ENCODE results near the gene LSG1. TPM values are rescaled to one million over a fixed set of nuclear protein-coding genes. Genes with fewer than 3 reads are reported as not detected.
A peak's percentile ranks its signal among the peaks of the same experiment; 100 is the strongest.

Gene LSG1
- total RNA-seq = 10 to 100 TPM; 19.9 to 35.0 (median 32.6) TPM

DNA sequence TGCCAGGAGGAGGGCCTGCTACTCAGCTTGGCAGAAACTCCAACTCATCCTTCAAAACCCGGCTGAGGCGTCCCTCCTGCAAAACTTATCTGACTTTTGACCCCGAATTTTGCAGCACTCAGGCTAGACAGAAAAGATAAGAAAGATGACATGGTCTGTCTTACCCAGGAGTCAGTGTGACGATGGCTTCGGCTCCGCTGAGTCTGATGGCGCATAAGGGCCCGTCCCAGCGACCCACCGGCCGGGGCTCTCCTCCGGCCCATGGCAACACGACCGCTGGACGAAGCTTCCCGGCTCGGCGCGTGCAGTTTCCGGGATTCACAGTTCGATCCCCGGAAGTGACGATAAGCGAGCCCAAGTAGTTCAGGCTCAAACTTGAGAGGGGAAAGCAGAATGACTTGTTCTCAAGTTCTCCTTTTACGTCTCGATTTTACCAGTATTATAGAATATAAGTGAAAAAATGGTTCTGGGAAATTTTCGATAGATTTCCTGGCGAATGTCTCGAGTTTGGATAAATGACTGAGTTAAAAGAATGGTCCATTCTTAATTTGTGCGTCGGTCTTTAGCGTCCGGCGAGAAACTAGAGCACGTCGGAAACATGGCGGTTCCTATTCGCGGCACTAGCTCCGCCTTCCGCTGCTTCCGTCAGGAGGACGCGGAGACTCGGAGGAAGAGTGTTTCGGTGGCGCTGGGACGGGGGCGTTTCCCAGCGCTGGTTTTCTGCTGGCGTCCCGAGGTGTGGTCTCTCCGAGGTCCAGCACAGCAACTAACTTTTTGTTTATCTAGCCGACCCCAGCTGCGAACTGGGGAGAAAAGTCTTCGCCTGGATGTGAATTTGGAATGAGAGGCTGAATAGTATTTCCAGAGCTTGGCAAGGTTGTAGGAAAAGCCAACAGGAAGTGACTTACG, at the start of gene LSG1:
Gene LSG1 (minus strand): TSS at position 292 of the 909 bp plus-strand sequence. CDS start 29 bp downstream, at position 263.
- Histone ChIP-seq H3K4me3 (peak within 1 kb of the TSS; percentile 64 to 81 (median 74)), H3K4me1 (peaks cover 19 to 32% (median 23%) of the 10 kb centered on the region in 4 donors), H3K27me3 (peaks cover 0 to 17% (median 0%) of the 10 kb centered on the region in 4 donors), H3K9me3 (no peaks in the 10 kb centered on the region), H3K36me3 (peaks cover 0 to 27% (median 19%) of the 10 kb centered on the region in 4 donors), H3K27ac (replicated peaks in 1 of 4) (peak within 1 kb of the TSS; percentile 87 to 90 (median 88))
- WGBS = 0% methylated on average over 33 of the region's 57 CpGs
- TF ChIP-seq POLR2AphosphoS5 (IDR thresholded peaks at IDR 0.05) (peak; percentile 80 to 89), POLR2A (IDR thresholded peaks at IDR 0.05; ENCODE audit: low read depth) (no peak), EP300 (IDR thresholded peaks at IDR 0.05) (no peak)
- TF ChIP-seq, protein P1, sequence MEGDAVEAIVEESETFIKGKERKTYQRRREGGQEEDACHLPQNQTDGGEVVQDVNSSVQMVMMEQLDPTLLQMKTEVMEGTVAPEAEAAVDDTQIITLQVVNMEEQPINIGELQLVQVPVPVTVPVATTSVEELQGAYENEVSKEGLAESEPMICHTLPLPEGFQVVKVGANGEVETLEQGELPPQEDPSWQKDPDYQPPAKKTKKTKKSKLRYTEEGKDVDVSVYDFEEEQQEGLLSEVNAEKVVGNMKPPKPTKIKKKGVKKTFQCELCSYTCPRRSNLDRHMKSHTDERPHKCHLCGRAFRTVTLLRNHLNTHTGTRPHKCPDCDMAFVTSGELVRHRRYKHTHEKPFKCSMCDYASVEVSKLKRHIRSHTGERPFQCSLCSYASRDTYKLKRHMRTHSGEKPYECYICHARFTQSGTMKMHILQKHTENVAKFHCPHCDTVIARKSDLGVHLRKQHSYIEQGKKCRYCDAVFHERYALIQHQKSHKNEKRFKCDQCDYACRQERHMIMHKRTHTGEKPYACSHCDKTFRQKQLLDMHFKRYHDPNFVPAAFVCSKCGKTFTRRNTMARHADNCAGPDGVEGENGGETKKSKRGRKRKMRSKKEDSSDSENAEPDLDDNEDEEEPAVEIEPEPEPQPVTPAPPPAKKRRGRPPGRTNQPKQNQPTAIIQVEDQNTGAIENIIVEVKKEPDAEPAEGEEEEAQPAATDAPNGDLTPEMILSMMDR (IDR thresholded peaks at IDR 0.05) = peak in 1 of 3 experiments; percentile 34
- DNase-seq (ENCODE audit: extremely low spot score) = peak; percentile 98
- intact Hi-C loops (cut with DNase I) = no loop called here

DNA sequence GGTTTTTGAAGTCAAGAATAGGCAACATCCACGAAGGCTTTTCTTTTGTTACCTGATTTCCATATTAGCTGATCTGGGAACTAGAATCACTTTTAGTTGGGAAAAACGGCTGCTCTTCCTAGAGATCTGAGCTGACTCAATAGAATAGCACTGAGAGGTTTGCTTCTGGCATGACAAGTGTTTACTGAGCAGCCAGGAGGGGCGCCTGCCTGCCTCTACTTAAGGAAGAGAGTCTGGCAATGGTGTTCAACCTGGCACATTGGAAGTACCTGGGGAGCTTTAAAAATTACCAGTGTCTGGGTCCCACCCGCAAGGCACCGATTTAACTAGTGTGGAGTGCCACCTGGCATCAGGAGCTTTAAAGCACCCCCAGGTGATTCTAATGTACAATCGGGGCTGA, 48.1 kb upstream of the LSG1 start:
- intact Hi-C loops (cut with DNase I) = no loop called here
- TF ChIP-seq, protein P1 (IDR thresholded peaks at IDR 0.05) = no peak
- TF ChIP-seq POLR2A (IDR thresholded peaks at IDR 0.05; ENCODE audit: low read depth) (no peak), POLR2AphosphoS5 (IDR thresholded peaks at IDR 0.05) (no peak), EP300 (IDR thresholded peaks at IDR 0.05) (no peak)
- H3K36me3 ChIP-seq = no peaks in the 10 kb centered on the region

DNA sequence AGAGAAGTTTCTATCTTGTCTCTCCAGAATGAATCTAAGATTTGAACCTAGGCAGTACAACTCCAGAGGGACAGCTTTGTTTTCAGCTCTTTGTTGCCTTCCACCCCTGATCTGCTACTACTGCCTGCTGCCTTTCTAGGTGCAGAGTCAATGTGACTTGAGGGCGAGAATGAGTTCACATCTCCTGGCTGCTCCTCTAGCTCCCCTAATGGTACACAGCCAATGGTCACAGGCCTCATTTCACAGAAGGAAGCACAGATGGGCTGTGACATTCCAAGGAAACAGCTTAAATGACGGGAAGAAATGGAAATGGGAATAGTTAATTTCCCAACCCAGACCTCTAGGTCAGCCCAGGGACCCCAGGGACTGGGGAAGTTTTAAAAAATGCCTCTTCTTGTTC, 46.1 kb upstream of the LSG1 start:
- Histone ChIP-seq H3K27ac (replicated peaks in 1 of 4) (no peak overlapping the region), H3K4me3 (no peak overlapping the region), H3K36me3 (no peaks in the 10 kb centered on the region), H3K9me3 (no peaks in the 10 kb centered on the region), H3K27me3 (no peaks in the 10 kb centered on the region), H3K4me1 (no peaks in the 10 kb centered on the region)
- intact Hi-C loops (cut with DNase I) = no loop called here
- TF ChIP-seq POLR2A (IDR thresholded peaks at IDR 0.05; ENCODE audit: low read depth) (no peak), POLR2AphosphoS5 (IDR thresholded peaks at IDR 0.05) (no peak)
- WGBS = 90% methylated on average over 2 of the region's 2 CpGs
- DNase-seq (ENCODE audit: extremely low spot score) = no peak

More for the DNA sequence above, 48.1 kb upstream of the LSG1 start:
- H3K9me3 ChIP-seq = no peaks in the 10 kb centered on the region
- no peaks in the 10 kb centered on the region for H3K4me1 ChIP-seq
- WGBS = 91% methylated on average over 6 of the region's 6 CpGs
- H3K27me3 ChIP-seq = no peaks in the 10 kb centered on the region
- H3K27ac ChIP-seq (replicated peaks in 1 of 4) = no peak overlapping the region
- no peak for DNase-seq (ENCODE audit: extremely low spot score)
- no peak overlapping the region for H3K4me3 ChIP-seq

DNA sequence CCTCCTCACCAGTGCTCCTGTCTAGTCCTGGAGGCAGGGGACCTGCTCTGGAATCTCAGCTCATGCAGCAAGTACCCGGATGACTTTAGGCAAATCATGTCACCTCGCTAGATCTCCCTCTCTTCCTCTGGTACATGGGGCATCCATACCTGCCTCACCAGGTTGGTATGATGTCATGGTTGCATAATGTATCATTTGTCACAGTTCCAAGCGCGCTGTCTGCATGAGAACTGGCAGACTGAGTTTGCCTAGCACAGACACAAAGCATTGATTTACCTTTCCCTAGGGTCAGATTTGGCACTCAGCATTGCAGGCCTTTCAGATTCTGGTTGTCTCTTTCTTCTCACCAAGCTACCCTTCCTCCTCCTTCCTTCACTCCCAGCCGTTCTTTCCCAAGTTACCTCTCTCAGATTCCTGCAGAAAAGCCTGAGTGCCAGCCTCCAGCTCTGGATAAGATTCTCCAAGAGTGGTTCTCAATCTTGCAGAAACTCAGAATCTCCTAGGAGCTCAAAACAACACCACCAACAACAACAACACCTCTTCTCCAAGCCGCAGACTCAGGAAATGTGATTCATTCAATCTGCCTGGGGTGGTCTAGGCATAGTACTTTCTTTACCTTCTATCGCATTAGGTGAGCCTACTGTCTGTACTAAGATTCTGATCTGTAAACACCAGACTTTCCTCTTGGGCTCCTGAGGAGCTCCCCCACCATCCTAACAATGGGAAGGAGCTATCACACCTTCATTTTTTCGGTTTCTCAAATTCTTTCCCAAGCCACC, 43.2 kb upstream of the LSG1 start:
- Histone ChIP-seq H3K9me3 (no peaks in the 10 kb centered on the region), H3K36me3 (no peaks in the 10 kb centered on the region), H3K27me3 (no peaks in the 10 kb centered on the region), H3K4me1 (peaks cover 0 to 12% (median 4%) of the 10 kb centered on the region in 4 donors), H3K4me3 (no peak overlapping the region), H3K27ac (replicated peaks in 1 of 4) (no peak overlapping the region)
- no peak for DNase-seq (ENCODE audit: extremely low spot score)
- TF ChIP-seq, protein P1 (IDR thresholded peaks at IDR 0.05) = no peak
- TF ChIP-seq POLR2AphosphoS5 (IDR thresholded peaks at IDR 0.05) = no peak
- no peak for TF ChIP-seq POLR2A (IDR thresholded peaks at IDR 0.05; ENCODE audit: low read depth)
- no peak for TF ChIP-seq EP300 (IDR thresholded peaks at IDR 0.05)
- 89% methylated on average over 8 of the region's 8 CpGs for WGBS
- intact Hi-C loops (cut with DNase I) = no loop called here

DNA sequence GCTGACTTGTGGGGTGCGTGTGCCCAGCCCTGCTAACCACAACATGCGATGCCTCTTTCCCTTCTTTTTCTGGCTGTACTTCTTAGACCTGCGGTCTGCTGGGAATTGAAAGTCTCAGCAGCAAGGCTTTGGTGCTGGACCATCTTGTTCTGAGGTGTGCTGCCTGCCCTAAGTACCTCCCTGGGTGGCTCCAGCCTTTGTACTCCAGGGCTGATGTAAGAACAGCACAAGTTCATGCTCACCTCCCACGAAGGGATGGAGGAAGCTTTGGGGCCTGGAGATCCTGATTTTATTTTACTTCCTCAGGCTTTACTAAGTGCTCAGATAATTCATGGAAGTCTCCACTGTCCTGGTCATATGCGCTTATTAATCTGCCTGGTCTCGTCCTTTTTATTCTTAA, 42.6 kb upstream of the LSG1 start:
- Histone ChIP-seq H3K9me3 (no peaks in the 10 kb centered on the region), H3K36me3 (no peaks in the 10 kb centered on the region), H3K4me3 (no peak overlapping the region), H3K4me1 (peaks cover 0 to 12% (median 4%) of the 10 kb centered on the region in 4 donors), H3K27ac (replicated peaks in 1 of 4) (no peak overlapping the region), H3K27me3 (no peaks in the 10 kb centered on the region)
- no peak for DNase-seq (ENCODE audit: extremely low spot score)
- 81% methylated on average over 6 of the region's 6 CpGs for WGBS
- intact Hi-C loops (cut with DNase I) = no loop called here
- TF ChIP-seq EP300 (IDR thresholded peaks at IDR 0.05) = no peak
- TF ChIP-seq POLR2A (IDR thresholded peaks at IDR 0.05; ENCODE audit: low read depth) = no peak
- TF ChIP-seq, protein P1 (IDR thresholded peaks at IDR 0.05) = no peak
- no peak for TF ChIP-seq POLR2AphosphoS5 (IDR thresholded peaks at IDR 0.05)
